Subcutaneous adipose tissue (tissue), 4 donors: ENCODE data around the gene PTPN23. TPM values are rescaled to one million over a fixed set of nuclear protein-coding genes. Genes with fewer than 3 reads are reported as not detected.

ENCODE experiments used
- total RNA-seq, 4 donors: library from RNA; depleted of rRNA; stranded (reverse); fragments of >200 nt; gene quantifications; one replicate each; pipeline ENCODE4 v1.1.0, GENCODE V29; 2016
- TF ChIP-seq, protein P1 (sequence below): fragments of 450-650 bp; IDR thresholded peaks from one replicate; pipeline ENCODE4 v1.5.1; 2016; ENCODE audit warnings: low read depth, mild to moderate bottlenecking, control low read depth, antibody characterized with exemption, moderate library complexity

The PTPN23 gene
- total RNA-seq, 4 donors from 2014 or later = 14.0 to 27.3 (median 19.9) TPM

DNA sequence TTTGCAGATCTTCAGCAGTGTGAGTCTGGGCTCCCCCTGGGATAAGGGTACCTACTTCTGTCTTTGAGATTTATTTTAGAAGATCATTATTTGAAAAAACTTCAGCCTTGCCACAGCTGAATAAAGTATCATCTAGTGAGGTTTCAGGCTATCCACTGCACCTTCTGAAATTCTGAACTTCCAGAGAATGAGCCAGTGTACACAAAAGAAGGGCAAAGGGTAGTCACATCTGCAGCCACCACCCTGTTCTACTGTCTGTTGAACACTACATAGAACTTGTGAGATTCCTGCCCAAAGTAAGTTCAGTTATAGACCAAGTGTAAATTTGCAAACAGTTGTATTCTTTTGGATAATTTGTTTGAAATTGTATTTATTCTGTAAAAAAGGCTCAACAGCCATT is 38.0 kb upstream of the PTPN23 start:
- TF ChIP-seq, protein P1, sequence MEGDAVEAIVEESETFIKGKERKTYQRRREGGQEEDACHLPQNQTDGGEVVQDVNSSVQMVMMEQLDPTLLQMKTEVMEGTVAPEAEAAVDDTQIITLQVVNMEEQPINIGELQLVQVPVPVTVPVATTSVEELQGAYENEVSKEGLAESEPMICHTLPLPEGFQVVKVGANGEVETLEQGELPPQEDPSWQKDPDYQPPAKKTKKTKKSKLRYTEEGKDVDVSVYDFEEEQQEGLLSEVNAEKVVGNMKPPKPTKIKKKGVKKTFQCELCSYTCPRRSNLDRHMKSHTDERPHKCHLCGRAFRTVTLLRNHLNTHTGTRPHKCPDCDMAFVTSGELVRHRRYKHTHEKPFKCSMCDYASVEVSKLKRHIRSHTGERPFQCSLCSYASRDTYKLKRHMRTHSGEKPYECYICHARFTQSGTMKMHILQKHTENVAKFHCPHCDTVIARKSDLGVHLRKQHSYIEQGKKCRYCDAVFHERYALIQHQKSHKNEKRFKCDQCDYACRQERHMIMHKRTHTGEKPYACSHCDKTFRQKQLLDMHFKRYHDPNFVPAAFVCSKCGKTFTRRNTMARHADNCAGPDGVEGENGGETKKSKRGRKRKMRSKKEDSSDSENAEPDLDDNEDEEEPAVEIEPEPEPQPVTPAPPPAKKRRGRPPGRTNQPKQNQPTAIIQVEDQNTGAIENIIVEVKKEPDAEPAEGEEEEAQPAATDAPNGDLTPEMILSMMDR = no peak

DNA sequence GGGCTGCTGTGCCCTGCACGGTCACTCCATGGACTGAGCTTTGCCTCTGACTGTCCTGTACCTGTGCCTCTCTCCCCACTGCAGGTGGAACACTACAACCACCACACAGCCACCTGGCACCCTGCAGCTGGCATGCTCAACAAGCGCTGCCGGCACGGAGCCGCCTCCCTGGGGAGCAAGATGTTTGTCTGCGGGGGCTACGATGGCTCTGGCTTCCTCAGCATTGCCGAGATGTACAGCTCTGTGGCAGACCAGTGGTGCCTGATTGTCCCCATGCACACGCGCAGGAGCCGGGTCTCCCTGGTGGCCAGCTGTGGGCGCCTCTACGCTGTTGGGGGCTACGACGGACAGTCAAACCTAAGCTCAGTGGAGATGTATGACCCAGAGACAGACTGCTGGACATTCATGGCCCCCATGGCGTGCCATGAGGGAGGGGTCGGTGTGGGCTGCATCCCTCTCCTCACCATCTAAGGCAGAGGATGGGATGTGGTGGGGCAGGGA is 37.3 kb upstream of the PTPN23 start:
- TF ChIP-seq, protein P1 = no peak

DNA sequence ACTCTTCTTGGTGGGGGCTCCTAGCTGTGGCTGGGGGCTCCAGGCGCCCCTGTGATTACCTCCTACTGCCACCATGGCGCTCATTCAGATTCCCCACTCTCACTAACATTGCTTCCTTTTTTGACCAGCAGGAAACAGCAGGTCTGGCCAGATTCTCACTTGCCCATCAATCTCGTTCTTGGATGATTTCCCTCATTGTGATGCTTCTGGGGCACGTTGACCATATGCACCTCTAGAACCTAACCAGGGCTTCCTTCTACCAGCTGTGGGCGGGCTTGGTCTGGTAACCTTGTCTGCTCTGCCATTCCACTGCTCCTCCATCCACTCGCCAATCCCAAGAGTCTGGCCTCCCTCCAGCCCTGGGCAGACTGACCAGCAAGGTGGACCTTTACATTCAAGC is 35.9 kb upstream of the PTPN23 start:
- TF ChIP-seq, protein P1 = no peak

DNA sequence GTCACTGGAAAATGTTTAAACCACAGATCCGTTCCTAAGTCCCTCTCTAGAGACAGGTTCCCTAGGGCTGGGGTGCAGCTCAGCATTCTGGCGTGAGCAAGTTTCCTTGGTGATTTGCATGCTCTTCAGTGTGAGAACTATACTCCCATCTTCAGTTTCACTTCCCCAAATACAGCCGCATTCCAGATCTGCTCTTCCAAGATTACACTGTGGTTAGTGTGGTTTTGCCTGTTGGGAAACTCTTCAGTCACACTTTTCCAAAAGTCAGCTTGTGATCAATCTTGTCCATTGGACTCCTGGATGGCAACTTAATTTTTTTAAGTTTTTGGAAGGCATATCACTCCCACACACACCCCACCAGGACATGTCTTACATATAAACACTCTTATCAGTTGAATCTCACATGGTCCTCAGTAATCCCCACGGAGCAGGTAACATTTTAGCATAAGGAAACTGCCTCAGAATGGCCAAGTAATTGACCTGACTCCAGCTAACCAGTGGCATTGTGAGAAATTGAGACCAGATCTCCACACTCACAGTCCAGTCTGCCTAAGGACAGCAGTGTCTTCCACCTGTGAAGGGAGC is 33.5 kb upstream of the PTPN23 start:
- TF ChIP-seq, protein P1 = no peak

DNA sequence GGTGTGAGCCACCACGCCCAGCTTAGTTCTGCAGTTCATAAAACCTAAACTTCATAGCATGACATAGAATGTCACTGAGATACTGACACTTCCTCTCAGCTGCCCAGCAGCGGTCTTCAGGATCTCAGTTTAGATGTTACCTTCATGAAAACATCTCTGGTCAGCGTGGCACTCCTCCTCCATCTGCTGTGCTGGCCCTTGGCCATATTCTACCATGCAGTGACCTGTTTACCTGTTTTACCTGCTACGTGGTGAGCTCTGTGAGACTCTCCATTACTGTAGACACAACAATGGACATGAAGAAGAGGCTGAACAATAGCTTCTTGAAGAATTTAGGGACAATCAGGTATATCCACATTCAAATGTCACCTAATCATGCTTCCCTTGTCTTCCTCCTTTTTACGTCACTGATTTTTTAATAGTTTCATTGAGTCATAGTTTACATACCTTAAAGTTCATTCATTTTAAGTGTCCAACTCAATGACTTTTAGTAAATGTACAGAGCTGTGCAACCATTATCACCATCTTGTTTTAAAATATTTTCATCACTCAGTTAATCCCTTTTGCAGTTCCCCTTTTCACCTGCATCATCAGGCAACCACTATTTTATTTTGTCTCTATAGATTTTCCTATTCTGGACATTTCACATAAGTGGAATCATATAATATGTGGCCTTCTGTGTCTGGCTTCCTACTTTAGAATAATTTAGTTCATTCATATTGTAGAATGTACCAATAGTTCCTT is 32.2 kb upstream of the PTPN23 start:
- TF ChIP-seq, protein P1 = no peak

DNA sequence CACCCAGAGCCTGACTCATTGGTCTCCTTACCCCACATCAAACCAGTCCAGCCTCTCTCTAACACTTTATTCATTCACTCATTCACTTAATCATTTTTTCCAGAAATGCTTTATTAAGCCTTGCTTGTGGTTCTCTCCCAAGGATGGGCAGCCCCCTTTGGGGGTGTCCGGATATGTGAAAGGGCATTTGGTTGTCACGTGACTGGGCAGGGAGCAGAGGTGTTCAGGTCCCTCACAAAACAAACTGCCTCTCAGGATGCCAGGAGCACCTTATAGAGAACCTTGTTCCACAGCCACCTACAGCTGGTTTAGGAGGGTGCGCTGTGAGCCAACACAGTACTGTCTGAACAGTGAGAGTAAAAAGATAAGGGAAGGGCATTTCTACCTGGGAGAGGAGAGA is 25.8 kb upstream of the PTPN23 start:
- TF ChIP-seq, protein P1 = no peak

DNA sequence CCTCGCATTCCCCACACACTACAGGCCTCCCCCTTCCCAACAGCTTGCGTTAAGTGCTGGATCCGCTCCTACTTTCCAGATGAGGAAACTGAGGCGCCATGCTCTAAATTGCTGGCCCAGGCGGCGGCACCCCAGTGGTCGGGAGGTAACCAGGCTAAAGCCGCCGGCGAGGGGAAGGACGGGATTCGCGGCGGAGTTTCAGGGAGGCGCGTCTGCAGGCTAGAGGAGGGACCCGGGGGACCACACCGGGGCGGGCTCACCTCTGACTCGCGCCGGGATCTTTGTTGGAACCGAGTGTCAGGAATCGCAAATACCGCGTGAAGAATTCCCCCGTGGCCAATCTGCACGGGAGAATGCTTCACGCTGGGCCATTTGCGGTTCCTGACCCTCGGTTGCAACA is 24.6 kb upstream of the PTPN23 start:
- TF ChIP-seq, protein P1 = no peak
